DOHH2 (cell line): ENCODE data around the gene COL20A1.

Source experiments
- H3F3A ChIP-seq: fragments of 200-600 bp; sonication (generic), shearing (Covaris generic); 2 replicates; pipeline ENCODE4 v1.6.0; 2016; ENCODE audit warnings: antibody characterized with exemption, mild to moderate bottlenecking; ENCODE audit not compliant: control insufficient read depth, insufficient read depth
- H3K27ac ChIP-seq: fragments of 200-600 bp; sonication (generic); 2 replicates; pipeline ENCODE4 v1.5.1; 2014; ENCODE audit warnings: low read depth, mild to moderate bottlenecking, low read length, moderate library complexity
- H3K27me3 ChIP-seq: fragments of 200-600 bp; sonication (generic); 2 replicates; pipeline ENCODE4 v1.6.1; 2014; ENCODE audit warnings: mild to moderate bottlenecking, low read length, mixed read lengths; ENCODE audit not compliant: control insufficient read depth
- H3K36me3 ChIP-seq: fragments of 200-600 bp; sonication (generic); 2 replicates; pipeline ENCODE4 v1.6.1; 2014; ENCODE audit warnings: mild to moderate bottlenecking, low read length, moderate library complexity, mixed read lengths; ENCODE audit not compliant: control insufficient read depth
- H3K4me1 ChIP-seq: fragments of 200-600 bp; sonication (generic); 2 replicates; pipeline ENCODE4 v1.6.1; 2014; ENCODE audit warnings: mild to moderate bottlenecking, low read length, mixed read lengths; ENCODE audit not compliant: control insufficient read depth
- H3K4me2 ChIP-seq: fragments of 200-600 bp; sonication (generic); 2 replicates; pipeline ENCODE4 v1.6.0; 2014; ENCODE audit warnings: mild to moderate bottlenecking, low read length, moderate library complexity
- H3K4me3 ChIP-seq: fragments of 200-600 bp; sonication (generic); 2 replicates; pipeline ENCODE4 v1.5.1; 2014; ENCODE audit warnings: mild to moderate bottlenecking, low read length, mixed read lengths
- H3K79me2 ChIP-seq: fragments of 200-600 bp; sonication (generic); 2 replicates; pipeline ENCODE4 v1.6.1; 2014; ENCODE audit warnings: mild to moderate bottlenecking, low read length, mixed read lengths; ENCODE audit not compliant: control insufficient read depth
- H3K9me2 ChIP-seq: fragments of 200-600 bp; sonication (generic); replicated peaks from 2 replicates; pipeline ENCODE4 v1.6.1; 2014; ENCODE audit warnings: mild to moderate bottlenecking, low read length, mixed read lengths; ENCODE audit not compliant: control insufficient read depth
- H3K9me3 ChIP-seq: fragments of 200-600 bp; sonication (generic); 2 replicates; pipeline ENCODE4 v1.6.1; 2014; ENCODE audit warnings: antibody characterized with exemption, low read length, mixed read lengths; ENCODE audit not compliant: control insufficient read depth, insufficient read depth
- H4K20me1 ChIP-seq: fragments of 200-600 bp; sonication (generic); 2 replicates; pipeline ENCODE4 v1.6.0; 2014; ENCODE audit warnings: low read depth, mild to moderate bottlenecking, antibody characterized with exemption, low read length, moderate library complexity; ENCODE audit not compliant: control insufficient read depth, insufficient read depth
- EZH2phosphoT487 ChIP-seq: fragments of 200-600 bp; sonication (generic); IDR thresholded peaks from 2 replicates; pipeline ENCODE4 v1.6.1; 2017; ENCODE audit warnings: borderline replicate concordance, mild to moderate bottlenecking, antibody characterized with exemption, low read length, moderate library complexity, mixed read lengths
- TF ChIP-seq, protein P1 (sequence below): fragments of 200-600 bp; sonication (generic); IDR thresholded peaks from one replicate; pipeline ENCODE4 v1.5.1; 2014; ENCODE audit warnings: antibody characterized with exemption, mild to moderate bottlenecking, low read depth, low read length; ENCODE audit not compliant: poor library complexity, severe bottlenecking

The COL20A1 gene

DNA sequence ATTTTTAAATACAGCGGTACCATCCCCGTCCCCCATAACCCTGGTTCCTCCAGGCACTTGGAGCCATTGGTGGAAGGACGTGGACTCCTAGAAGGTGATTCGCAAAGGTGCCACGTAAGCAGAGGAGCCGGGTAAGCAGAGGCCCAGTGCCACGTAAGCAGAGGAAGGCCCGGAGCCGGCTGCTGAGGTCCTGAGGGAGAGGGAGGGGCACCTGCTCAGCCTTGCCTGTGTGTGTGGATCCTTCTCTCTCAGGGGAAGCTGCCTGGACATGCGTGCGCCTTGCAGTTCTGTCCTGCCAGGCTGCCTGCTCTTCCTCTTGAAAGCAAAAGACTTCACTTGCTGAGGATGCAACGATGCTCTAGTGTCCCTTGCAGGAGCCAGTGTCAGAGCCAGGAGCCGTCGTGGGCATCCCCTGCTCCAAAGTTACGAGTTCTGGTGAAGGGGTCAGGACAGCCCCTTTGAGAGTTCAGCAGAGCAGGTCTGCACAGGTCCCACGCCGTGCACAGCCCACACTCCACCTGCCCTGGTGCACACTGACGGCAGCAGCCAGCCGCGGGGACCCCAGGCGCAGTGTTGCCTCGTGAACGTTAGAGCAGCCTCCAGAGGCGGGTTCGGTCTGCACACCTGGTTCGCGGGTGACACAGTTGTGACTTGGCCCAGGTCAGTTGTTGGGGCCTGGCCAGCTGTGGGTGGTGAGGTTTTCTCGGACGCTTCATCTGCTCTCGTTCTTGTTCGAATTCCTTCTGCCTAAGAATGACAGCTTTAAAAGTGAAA lies 36.9 kb upstream of the COL20A1 start:
- H3K4me3 ChIP-seq, result no peak overlapping the region
- peaks cover 17% of the 10 kb centered on the region for H3K27me3 ChIP-seq
- H4K20me1 ChIP-seq, result peaks cover 6% of the 10 kb centered on the region; the same call in 1 of the 2 replicates
- H3K9me2 ChIP-seq, result no peaks in the 10 kb centered on the region
- no peaks in the 10 kb centered on the region for H3K36me3 ChIP-seq
- no peaks in the 10 kb centered on the region for H3K4me1 ChIP-seq
- no peak overlapping the region for H3K4me2 ChIP-seq
- no peak overlapping the region for H3K27ac ChIP-seq
- no peaks in the 10 kb centered on the region for H3K79me2 ChIP-seq
- TF ChIP-seq EZH2phosphoT487, result no peak
- TF ChIP-seq, protein P1, sequence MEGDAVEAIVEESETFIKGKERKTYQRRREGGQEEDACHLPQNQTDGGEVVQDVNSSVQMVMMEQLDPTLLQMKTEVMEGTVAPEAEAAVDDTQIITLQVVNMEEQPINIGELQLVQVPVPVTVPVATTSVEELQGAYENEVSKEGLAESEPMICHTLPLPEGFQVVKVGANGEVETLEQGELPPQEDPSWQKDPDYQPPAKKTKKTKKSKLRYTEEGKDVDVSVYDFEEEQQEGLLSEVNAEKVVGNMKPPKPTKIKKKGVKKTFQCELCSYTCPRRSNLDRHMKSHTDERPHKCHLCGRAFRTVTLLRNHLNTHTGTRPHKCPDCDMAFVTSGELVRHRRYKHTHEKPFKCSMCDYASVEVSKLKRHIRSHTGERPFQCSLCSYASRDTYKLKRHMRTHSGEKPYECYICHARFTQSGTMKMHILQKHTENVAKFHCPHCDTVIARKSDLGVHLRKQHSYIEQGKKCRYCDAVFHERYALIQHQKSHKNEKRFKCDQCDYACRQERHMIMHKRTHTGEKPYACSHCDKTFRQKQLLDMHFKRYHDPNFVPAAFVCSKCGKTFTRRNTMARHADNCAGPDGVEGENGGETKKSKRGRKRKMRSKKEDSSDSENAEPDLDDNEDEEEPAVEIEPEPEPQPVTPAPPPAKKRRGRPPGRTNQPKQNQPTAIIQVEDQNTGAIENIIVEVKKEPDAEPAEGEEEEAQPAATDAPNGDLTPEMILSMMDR, result no peak
- H3K9me3 ChIP-seq, result no peaks in the 10 kb centered on the region
- H3F3A ChIP-seq, result no peaks in the 10 kb centered on the region

DNA sequence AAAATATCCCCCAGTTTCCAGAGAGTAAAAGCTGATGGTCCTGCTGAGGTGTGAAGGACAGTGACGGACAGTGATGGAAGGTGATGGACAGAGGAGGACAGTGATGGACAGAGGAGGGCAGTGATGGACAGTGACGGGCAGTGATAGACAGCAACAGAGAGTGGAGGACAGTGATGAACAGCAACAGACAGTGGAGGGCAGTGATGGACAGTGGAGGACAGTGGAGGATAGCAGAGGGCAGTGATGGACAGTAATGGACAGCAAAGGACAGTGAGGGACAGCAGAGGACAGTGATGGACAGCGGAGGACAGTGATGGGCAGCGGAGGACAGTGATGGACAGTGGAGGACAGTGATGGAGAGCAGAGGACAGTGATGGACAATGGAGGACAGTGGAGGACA lies 36.0 kb upstream of the COL20A1 start:
- H3K4me1 ChIP-seq, result no peaks in the 10 kb centered on the region
- H3F3A ChIP-seq, result no peaks in the 10 kb centered on the region
- H3K27me3 ChIP-seq, result peaks cover 17% of the 10 kb centered on the region
- H4K20me1 ChIP-seq, result peaks cover 6% of the 10 kb centered on the region; the same call in 1 of the 2 replicates
- no peak overlapping the region for H3K4me3 ChIP-seq
- H3K4me2 ChIP-seq, result no peak overlapping the region
- no peaks in the 10 kb centered on the region for H3K9me3 ChIP-seq
- no peak overlapping the region for H3K27ac ChIP-seq
- H3K79me2 ChIP-seq, result no peaks in the 10 kb centered on the region
- TF ChIP-seq EZH2phosphoT487, result no peak
- TF ChIP-seq, protein P1, result no peak
- H3K9me2 ChIP-seq, result no peaks in the 10 kb centered on the region
- no peaks in the 10 kb centered on the region for H3K36me3 ChIP-seq

DNA sequence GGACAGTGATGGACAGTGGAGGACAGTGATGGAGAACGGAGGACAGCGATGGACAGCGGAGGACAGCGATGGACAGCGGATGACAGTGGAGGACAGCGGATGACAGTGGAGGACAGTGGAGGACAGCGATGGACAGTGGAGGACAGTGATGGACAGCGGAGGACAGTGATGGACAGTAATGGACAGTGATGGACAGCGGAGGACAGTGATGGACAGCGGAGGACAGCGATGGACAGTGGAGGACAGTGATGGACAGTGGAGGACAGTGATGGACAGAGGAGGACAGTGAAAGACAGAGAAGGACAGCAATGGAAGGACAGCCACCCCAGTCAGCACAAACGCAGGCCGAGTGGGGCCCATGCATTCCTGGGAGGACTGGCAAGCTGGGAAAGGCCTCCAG lies 35.4 kb upstream of the COL20A1 start:
- Histone ChIP-seq H3K9me2 (no peaks in the 10 kb centered on the region), H3K79me2 (no peaks in the 10 kb centered on the region), H3K9me3 (no peaks in the 10 kb centered on the region), H3K4me2 (no peak overlapping the region), H3K36me3 (no peaks in the 10 kb centered on the region), H3K4me3 (no peak overlapping the region), H3K27ac (no peak overlapping the region), H3K27me3 (peaks cover 16% of the 10 kb centered on the region), H3F3A (no peaks in the 10 kb centered on the region), H4K20me1 (peaks cover 6% of the 10 kb centered on the region; the same call in 1 of the 2 replicates), H3K4me1 (no peaks in the 10 kb centered on the region)
- TF ChIP-seq, protein P1, result no peak
- TF ChIP-seq EZH2phosphoT487, result no peak
